ENCODE data around the gene OR6K3.

- TF ChIP-seq CTCF (IDR thresholded peaks at IDR 0.05; ENCODE audit: low read depth, low read length, poor library complexity, severe bottlenecking) (no peak), EZH2phosphoT487 (IDR thresholded peaks at IDR 0.05; ENCODE audit: borderline replicate concordance, low read length) (no peak)
Observed at GRCh38 chr1:158719664-158720063, 856 bp downstream of the OR6K3 start.
